Measurements from ENCODE around the gene ITSN1.
"Not testable (repeated sequence)": the region's sequence is repeated elsewhere in the genome, so short reads cannot be mapped to it uniquely, and the experiment has no call there.

Gene ITSN1

DNA sequence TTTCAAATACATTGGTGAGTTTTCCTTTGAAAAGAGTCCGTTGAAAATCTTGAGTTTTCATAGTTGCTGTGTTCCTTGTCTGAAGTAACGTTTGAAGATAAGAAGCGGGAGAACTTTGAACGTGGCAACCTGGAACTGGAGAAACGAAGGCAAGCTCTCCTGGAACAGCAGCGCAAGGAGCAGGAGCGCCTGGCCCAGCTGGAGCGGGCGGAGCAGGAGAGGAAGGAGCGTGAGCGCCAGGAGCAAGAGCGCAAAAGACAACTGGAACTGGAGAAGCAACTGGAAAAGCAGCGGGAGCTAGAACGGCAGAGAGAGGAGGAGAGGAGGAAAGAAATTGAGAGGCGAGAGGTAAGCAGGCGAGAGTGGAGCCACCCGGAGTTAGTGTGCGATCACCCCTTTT lies 129.7 kb downstream of the ITSN1 start:
- no peak for DNase-seq (ENCODE audit: low spot score)

DNA sequence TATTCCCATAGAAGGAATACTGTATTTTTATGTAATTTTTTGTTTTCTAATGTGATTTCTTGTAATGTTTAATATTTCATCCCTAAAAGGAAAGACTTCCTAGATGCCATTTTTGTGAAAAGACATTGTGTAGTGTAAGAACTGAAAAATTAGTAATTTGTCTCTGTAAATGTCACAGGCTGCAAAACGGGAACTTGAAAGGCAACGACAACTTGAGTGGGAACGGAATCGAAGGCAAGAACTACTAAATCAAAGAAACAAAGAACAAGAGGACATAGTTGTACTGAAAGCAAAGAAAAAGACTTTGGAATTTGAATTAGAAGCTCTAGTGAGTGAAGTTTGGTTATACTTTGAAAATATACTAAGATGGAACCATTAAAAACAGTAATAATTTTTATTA lies 132.2 kb downstream of the ITSN1 start:
- DNase-seq (ENCODE audit: low spot score) = no peak

DNA sequence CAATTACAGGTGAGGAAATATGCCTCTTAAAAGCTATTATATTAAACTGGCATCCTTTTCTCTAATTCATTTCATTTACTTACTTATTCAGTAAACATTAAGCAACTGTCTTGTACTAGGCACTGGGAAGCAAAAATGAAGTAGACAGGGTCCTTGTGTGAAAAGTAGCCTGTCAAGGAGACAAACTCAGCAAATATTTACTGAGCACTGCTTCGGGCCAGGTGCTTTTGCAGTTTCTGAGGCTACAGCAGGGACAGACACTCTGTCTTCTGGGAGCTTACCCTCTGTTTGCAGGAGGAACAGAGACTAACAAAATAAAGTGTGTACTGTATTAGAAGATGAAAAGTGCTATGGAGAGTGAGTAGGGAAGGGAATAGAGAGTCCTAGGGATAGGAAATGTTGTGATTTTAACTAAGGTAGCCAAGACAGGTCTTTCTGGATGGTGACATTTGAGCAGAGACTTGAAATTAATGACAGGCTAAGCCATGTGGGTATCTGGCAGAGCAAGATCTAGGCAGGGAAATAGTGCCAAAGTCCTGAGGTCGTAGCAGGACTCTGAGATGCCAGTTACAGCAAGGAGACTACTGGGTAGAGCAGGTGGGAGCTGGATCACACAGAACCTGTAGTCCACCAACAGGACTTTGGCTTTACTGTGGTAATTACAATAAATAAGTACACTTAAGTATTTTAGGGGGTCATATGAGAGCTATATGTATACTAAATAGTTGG lies 133.0 kb downstream of the ITSN1 start:
- no peak for DNase-seq (ENCODE audit: low spot score)

DNA sequence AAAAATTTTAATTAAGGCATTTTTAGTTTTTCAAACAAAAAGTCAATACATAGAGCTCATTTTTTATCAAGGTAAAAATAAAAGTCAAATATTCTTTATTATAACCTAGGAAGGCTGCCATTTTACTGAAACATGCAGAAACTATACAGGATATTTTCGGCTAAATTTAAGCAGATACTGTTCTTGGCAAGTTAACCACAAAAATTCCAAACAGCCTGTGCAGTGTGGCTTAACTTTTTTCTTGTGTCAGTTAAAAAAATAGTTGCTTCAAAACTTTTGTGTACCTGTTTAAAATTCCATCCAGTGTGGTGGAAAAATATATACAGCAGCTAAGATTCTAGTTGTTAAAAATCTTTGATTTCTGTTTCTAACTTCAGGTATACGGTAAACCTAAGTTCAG lies 138.3 kb downstream of the ITSN1 start:
- DNase-seq (ENCODE audit: low spot score) = no peak

DNA sequence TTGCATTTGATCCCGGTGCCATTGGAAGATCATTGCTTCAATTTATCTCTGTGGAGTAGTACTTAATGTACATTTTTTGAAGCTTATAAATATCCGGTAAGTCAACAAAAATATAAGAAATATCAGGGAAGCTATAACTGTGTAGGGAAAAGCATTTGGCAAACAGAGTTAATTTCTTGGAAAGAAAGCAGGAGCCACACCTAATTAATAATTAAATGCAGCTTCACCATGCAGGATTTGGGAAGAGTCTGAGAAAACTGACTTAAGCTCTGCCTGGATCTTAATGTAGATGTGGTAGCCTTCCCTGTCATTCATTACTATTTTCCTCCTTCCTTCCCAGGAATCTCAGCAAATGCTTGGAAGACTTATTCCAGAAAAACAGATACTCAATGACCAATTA lies 138.8 kb downstream of the ITSN1 start:
- DNase-seq (ENCODE audit: low spot score) = no peak

DNA sequence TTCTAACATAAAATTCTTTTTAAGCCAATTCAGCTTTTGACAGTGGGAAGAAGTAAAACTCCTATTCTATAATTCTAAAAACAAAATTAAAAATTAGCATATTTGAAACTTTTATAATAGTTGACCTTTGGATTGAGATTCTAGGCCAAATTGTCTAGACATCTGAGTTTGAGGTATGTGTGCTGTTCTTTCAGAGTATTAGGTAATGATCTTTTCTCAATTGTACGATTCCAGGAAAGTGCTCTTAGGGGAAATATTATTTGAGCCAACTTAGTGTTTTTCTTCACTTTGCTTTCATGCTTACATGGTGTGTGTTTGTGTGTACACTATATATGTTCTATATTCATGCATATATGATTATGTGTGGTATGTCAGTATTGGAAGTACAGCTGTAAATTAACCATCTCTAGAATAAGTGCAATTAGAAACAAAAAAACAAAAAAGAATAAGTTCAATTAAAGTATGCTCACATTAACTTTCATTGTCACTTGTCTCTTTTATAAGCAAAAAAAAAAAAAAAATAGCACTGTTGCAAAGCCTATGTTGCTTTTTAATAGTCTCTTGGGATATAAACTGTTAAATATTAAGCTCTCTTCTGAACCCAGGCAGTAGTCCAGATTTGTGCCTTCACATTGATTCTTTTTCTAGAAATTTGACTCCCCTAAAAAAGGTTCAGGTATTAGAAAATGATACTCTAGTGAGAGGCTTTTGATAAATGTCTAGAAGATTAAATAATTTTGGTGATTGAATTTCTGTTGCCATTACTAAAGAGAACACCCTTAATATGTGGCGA lies 141.1 kb downstream of the ITSN1 start:
- DNase-seq (ENCODE audit: low spot score) = no peak

DNA sequence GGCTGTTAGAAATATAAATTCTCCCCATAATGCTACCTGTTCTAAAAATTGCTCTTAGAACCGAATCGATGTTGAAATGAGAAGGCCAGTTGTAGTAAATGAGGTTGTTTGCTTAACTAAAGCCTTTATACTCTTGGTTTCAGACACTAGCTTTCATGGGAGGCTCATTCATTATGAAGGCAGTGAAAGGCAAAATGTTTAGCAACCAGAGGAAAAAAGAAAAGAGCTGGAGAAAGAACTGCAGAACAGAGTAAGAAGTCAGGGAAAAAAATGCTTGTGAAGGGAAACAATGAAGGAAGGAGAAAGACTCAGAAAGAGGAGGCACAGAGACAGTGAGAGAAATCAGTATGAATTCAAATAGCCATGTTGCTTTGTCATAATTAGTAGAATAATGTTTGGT lies 145.1 kb downstream of the ITSN1 start:
- no peak for DNase-seq (ENCODE audit: low spot score)

DNA sequence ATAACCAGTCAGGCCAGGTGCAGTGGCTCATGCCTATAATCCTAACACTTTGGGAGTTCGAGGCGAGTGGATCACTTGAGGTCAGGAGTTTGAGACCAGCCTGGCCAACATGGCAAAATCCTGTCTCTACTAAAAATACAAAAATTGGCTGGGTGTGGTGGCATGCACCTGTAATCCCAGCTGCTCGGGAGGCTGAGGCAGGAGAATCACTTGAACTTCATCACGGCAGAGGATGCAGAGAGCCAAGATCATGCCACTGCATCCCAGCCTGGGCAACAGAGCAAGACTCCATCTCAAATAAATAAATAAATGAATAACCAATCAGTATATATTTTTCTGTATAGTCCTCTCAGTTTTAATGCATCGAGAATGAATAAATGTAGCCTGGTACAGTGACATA lies 146.1 kb downstream of the ITSN1 start:
- DNase-seq (ENCODE audit: low spot score) = not testable (repeated sequence)

DNA sequence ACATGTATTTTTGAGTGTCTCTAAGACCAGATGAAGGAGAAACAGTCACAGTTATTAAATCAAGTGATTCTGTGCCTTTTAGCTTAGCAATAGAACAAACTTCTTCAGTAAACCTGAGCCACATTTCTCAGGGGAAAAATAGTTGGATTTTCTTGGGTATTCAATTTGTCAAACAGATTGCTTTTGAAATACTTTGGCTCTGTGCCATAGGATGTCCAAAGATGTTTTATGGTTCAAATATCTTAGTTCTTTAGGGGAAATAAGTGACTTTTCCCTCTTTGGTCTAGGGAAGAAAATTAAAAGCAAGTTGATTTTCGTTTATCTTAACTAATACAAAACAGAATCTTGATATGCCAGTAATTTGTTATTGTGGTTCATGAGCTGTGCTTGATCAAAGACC lies 147.4 kb downstream of the ITSN1 start:
- no peak for DNase-seq (ENCODE audit: low spot score)

DNA sequence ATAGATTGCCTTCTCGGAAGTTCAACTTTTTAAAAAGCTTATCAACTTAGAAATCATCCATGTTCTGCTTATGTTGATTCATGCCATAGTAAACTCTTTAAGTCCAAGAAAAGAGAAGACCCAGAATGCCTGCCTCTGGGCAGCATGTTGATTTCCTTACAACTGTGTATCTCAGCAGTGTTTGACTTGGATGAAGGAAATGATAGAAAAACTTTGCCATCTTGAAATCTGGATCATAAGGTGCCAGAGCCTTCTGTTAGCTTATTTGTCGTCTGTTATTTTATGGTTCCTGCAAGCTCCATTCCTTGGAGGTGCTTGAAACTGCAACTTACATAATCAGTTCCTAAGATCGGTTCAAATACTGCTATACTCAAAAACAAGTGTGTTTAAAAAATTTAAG lies 148.8 kb downstream of the ITSN1 start:
- DNase-seq (ENCODE audit: low spot score) = no peak

DNA sequence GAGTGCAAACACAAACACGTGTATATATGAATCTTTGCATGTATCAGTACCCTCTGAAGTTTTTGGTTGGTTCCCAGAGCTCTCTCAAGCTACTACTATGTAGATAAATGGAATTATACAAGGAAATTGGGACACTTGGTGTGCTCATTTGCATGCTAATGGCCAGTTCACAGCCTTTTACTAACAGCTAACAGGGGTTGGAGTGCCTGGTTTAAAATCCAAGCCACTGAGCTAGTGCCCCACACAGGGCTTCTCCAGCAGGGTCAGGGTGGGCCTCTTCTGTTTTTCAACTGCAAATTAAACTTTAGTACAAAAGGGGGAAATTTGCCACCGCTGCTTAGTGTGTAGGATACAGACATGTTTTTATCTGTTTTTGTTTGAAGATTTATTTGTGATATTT lies 152.3 kb downstream of the ITSN1 start:
- no peak for DNase-seq (ENCODE audit: low spot score)

DNA sequence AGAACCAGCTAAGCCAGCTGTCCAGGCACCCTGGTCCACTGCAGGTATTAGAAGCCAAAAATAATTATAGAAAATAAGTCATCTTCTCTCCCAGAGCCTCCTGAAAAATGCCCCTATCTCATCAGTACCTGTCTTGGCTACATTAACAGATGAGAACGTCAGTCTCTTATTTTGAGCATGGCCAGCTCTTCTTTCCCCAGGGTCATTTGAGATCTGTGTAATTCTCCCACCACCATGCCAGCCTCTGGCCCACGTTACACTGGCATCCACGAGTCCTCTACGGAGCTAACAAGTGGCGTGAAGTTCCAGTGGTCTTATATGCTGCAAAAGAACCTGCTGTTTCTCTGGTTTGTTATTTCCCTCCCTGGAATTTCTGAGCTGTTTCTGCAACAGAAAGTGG lies 155.3 kb downstream of the ITSN1 start:
- DNase-seq (ENCODE audit: low spot score) = no peak

DNA sequence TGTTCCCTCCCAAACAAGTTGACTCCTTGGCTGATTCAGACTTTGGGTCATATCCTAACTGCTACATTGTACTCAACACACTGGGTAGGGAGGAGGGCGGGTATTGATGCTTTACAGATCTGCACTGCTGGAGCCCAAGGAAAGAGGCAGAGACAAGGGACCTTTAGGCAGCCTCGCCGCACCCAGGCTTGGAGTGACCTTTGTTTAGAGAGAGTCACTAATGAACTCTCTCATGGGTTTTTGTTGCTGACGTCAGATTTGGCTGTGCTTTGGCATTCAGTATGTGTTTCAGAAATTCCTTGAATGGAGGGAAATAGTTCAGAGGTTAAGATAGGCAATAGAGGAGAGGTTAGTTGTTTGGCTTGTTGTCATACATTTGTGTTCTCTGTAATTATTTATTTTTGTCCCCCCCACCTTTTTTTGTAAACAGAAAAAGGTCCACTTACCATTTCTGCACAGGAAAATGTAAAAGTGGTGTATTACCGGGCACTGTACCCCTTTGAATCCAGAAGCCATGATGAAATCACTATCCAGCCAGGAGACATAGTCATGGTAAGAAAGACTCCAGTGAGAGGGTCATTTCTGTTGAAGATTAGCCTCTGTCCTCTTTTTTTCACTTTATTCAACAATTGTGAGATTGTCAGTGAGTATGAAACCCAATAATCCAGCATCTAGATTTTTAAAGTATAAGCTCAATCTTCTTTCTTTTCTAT lies 157.2 kb downstream of the ITSN1 start:
- DNase-seq (ENCODE audit: low spot score) = no peak

DNA sequence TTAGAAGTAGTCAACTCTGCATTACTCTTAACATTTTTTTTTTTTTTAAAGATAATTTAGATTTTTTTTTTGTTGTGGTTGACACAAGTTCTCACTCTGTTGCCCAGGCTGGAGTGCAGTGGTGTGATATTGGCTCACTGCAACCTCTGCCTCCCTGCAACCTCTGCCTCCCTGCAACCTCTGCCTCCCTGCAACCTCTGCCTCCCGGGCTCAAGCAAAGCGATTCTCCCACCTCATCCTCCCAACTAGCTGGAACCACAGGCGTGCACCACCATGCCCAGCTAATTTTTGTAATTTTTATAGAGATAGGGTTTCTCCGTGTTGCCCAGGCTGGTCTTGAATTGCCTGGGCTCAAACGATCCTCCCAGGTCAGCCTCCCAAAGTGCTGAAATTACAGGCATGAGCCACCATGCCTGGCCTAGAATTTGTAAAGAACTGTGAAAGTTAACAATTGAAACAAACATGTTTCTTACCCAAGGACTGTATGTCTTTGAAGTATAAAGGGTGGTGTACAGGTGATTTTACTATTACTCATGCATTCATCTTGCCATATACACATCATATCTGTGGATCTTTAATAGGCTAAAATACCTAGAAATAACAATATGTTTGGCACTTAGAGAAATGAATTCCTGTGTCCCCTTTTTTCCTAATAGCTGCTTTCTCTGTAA lies 158.6 kb downstream of the ITSN1 start:
- DNase-seq (ENCODE audit: low spot score) = no peak

DNA sequence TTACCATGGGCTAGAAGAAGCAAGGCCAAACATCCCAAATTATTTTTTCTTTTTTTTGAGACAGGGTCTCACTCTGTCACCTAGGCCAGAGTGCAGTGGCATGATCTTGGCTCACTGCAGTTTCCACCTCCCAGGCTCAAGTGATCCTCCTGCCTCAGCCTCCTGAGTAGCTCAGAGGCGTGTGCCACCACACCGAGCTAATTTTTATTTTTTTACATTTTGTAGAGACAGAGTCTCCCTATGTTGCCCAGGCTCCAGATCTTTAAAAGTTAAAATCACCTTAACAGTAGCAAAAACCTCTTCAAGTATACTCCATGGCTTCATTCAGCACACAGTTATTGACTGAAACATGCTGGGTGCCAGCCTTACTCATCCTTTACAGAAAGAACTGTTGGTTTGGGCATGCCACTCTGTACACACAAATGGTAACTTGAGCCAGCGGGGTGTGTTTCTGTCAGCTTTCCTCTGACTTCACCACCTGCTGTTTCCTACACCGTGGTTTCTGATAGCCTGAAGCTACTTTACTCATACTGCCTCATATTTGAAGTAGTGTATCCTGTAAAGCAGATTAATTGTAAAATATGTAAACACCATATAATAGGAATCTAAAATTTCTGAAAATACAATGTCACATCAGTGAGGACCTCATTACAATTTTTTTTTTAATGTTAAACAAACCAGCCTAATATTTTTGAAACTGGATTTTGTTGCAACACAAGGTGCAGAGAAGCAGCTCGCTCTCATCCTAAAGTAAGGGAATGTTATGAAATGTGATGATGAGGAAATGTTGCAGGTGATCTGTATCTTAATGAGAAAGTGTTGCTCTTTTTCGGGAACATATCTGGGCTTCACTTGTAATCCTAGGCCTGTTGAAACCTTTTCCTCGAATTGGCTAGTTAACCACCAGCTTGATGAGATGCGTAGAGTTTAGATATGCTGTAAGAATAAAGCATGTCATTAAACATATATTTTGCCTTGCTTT lies 159.4 kb downstream of the ITSN1 start:
- no peak for DNase-seq (ENCODE audit: low spot score)

DNA sequence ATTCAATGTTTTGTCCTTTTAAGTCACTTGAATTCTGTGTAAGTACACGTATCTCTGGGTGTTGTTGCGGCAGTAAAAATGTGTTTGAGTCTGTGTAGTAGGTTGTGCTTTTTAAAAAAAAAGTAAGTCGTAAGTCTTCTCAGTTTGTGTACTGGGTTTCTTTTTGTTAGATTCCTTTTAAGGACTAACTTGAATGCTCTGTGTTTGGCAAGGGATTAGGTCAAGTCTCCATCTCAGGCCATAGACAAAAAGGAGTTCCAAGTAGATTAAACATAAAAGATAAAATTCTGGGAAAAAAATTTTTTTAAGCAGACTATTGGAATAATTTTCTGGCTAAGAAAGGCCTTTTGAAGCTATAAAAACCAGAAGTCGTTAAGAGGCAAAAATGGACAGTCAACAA lies 160.2 kb downstream of the ITSN1 start:
- DNase-seq (ENCODE audit: low spot score) = no peak

DNA sequence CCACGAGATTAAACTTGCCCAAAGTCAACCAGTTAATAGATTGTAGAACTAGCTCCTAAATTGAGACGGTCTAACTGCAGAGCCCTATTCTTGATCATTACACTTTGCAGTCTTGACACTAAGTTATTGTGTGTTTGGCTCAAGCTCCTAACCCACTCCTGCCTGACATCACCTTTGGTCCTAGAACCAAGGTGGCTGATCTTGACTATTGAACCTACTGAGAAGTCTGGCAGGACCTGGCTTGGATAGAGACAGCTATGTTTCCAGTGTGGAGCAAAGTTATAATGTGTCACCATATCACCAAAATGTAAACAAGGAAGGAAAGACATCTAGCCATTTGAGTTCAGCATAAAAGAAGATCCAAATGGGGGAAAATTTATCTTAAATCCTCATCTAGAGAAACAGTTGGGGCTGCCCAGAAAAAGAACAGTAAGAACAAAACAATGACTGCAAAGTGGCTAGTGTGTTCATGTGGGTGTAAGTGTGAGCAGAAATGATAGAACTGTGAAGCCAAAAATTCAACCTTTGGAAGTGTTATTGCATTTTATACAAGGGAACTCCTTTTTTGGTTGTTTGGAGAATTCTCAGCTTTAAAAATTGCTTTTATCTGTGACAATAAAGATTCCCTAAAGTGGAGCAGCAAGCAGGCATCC lies 166.5 kb downstream of the ITSN1 start:
- DNase-seq (ENCODE audit: low spot score) = no peak

DNA sequence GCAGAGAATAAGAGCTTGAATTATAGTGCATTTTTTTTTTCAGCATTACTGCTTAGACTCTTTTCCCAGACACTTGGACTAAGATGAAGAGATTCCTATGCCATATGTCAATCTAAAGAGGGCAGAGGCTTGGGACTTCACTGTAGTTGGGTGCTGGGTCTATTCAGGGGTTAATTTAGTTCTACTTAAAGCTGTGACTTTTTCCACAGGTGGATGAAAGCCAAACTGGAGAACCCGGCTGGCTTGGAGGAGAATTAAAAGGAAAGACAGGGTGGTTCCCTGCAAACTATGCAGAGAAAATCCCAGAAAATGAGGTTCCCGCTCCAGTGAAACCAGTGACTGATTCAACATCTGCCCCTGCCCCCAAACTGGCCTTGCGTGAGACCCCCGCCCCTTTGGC lies 168.5 kb downstream of the ITSN1 start:
- no peak for DNase-seq (ENCODE audit: low spot score)

DNA sequence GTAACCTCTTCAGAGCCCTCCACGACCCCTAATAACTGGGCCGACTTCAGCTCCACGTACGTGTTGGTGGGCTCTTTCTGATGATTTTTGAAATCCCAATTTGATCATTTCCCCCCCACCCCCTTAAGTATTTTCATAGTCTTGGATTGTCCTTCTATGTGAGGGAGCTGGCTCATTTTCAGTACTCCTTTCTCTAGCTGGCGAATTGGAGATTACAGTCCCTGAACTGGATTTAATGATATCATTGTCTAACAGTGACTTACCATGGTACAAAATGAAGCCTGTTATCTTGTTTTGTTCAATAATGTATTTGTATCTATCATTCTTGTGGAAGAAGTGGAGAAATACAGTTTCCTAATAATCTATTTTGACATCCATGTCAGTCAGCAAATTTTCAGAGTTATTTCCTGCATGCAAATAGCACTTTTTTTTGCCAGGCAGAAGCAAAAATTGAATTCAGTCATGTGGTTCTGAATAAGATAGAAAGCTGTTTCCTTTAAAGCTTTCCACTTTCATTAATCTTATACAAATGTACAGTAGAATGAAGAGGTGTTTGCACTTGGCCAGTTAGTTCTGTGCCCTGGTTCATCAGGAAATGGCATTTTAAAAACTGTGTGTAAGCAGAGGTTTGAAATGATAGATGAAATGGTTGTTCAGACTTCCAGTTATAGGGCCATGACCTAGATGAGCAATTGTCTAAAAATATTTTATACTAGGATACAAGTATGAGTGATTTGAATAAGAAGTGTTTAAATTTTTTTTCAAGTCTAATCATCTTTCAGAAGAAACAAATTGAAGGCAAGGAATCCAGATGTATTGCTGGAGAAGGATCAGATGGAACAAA lies 169.1 kb downstream of the ITSN1 start:
- no peak for DNase-seq (ENCODE audit: low spot score)

DNA sequence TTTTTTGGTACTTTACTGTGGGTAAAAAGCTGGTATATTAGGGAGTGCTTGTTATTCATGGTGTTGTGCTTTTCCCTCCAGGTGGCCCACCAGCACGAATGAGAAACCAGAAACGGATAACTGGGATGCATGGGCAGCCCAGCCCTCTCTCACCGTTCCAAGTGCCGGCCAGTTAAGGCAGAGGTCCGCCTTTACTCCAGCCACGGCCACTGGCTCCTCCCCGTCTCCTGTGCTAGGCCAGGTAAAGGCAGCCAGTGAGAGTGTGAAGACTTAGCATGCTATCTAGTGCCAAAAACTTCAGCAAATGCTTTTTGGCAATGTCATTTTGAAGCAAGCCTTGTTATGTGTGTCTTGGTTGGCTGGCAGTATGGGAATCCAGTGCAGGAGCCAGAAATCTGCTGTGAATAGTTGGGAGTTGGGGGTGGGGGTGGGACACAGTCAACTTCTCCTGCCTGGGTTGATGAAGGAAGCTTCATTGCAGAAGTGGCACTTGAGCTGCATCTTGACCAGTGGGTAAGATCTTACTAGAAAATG lies 171.6 kb downstream of the ITSN1 start:
- DNase-seq (ENCODE audit: low spot score) = no peak

Data from COLO829 (cell line).